Fibroblast of lung (primary cell): Measurements from ENCODE around the gene EWSR1.

Experiments used
- EZH2 ChIP-seq: IDR thresholded peaks from 2 replicates; pipeline ENCODE4 v1.5.1; 2012; ENCODE audit warnings: low read length, control low read depth, mild to moderate bottlenecking; ENCODE audit errors: missing control alignments
- TF ChIP-seq, protein P1 (sequence below), 2 donors: IDR thresholded peaks in 1 of 2; conservative IDR thresholded peaks in 1 of 2; 1 replicate in 1 of 2; 2 replicates in 1 of 2; pipeline ENCODE4 v1.5.1; 2011 to 2012; ENCODE audit warnings: low read length in 2 of 2, control low read depth in 1 of 2, inconsistent platforms in 1 of 2, low read depth in 1 of 2, mild to moderate bottlenecking in 1 of 2

DNA sequence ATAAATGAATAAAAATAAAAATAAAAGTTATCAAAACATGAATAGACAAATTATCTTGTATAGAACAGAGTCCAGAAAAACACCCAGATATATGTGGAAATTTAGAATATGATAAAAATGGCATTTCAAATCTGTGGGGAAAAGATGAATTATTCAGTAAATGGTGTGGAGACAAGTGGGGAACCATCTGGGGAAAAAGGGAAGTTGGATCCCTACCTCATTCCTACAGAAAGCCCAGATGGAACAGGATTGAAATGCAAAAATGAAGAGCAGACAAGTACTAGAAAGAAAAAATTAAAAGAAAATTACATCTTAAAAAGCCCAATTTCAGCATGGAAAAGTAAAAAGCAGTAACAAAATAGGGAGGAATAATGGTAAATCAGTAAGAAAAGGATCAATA is 55.6 kb downstream of the EWSR1 start:
- TF ChIP-seq, protein P1, sequence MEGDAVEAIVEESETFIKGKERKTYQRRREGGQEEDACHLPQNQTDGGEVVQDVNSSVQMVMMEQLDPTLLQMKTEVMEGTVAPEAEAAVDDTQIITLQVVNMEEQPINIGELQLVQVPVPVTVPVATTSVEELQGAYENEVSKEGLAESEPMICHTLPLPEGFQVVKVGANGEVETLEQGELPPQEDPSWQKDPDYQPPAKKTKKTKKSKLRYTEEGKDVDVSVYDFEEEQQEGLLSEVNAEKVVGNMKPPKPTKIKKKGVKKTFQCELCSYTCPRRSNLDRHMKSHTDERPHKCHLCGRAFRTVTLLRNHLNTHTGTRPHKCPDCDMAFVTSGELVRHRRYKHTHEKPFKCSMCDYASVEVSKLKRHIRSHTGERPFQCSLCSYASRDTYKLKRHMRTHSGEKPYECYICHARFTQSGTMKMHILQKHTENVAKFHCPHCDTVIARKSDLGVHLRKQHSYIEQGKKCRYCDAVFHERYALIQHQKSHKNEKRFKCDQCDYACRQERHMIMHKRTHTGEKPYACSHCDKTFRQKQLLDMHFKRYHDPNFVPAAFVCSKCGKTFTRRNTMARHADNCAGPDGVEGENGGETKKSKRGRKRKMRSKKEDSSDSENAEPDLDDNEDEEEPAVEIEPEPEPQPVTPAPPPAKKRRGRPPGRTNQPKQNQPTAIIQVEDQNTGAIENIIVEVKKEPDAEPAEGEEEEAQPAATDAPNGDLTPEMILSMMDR (conservative IDR thresholded peaks at IDR 0.05 in 1 of 2, IDR thresholded peaks at IDR 0.05 in 1 of 2; ENCODE audit: low read depth in 1 of 2, low read length in 2 of 2), result no peak
- TF ChIP-seq EZH2, result no peak
